Smooth muscle cell (in vitro differentiated cells): ENCODE measurements around the gene MICOS13. TPM values are rescaled to one million over a fixed set of nuclear protein-coding genes. Genes with fewer than 3 reads are reported as not detected.
"Not testable (repeated sequence)": the region's sequence is repeated elsewhere in the genome, so short reads cannot be mapped to it uniquely, and the experiment has no call there.

Source experiments
- DNase-seq: peaks from one replicate; lab custom pipeline; 2025; ENCODE audit not compliant: unreplicated experiment; lab: John Stamatoyannopoulos, UW
- H2AFZ ChIP-seq: fragments of 200-600 bp; sonication (generic); 2 replicates; pipeline ENCODE4 v1.6.0; 2016; ENCODE audit warnings: antibody characterized with exemption, low read depth, mild to moderate bottlenecking
- H3F3A ChIP-seq: fragments of 200-600 bp; sonication (generic); 2 replicates; pipeline ENCODE4 v1.6.0; 2017; ENCODE audit warnings: antibody characterized with exemption, low read depth
- H3K27ac ChIP-seq: fragments of 200-600 bp; sonication (generic); 2 replicates; pipeline ENCODE4 v1.5.1; 2016; ENCODE audit warnings: low read depth, mild to moderate bottlenecking
- H3K27me3 ChIP-seq: fragments of 200-600 bp; sonication (generic); 2 replicates; pipeline ENCODE4 v1.6.1; 2016; ENCODE audit warnings: low read depth, mild to moderate bottlenecking
- H3K36me3 ChIP-seq: fragments of 200-600 bp; sonication (generic); 2 replicates; pipeline ENCODE4 v1.5.1; 2016; ENCODE audit warnings: low read depth
- H3K4me1 ChIP-seq: fragments of 200-600 bp; sonication (generic); 2 replicates; pipeline ENCODE4 v1.5.1; 2016; ENCODE audit warnings: low read depth
- H3K4me2 ChIP-seq: fragments of 200-600 bp; sonication (generic); 2 replicates; pipeline ENCODE4 v1.6.0; 2016; ENCODE audit warnings: mild to moderate bottlenecking
- H3K4me3 ChIP-seq: fragments of 200-600 bp; sonication (generic); 2 replicates; pipeline ENCODE4 v1.5.1; 2016; ENCODE audit warnings: mild to moderate bottlenecking
- H3K79me2 ChIP-seq: fragments of 200-600 bp; sonication (generic); 2 replicates; pipeline ENCODE4 v1.6.0; 2016; ENCODE audit warnings: low read depth, mild to moderate bottlenecking
- H3K9ac ChIP-seq: fragments of 200-600 bp; sonication (generic); 2 replicates; pipeline ENCODE4 v1.6.0; 2016; ENCODE audit warnings: low read depth
- H3K9me3 ChIP-seq: fragments of 200-600 bp; sonication (generic); replicated peaks from 2 replicates; pipeline ENCODE4 v1.5.1; 2016; ENCODE audit warnings: low read depth
- H4K20me1 ChIP-seq: fragments of 200-600 bp; sonication (generic); 2 replicates; pipeline ENCODE4 v1.6.0; 2016; ENCODE audit warnings: low read depth
- WGBS: methylation state at CpG from one replicate; pipeline ENCODE4 v1.1.7; 2016; ENCODE audit warnings: low lambda C conversion rate; 5-methylcytosine and 5-hydroxymethylcytosine counted together
- polyA plus RNA-seq: library from polyadenylated mRNA; unstranded; fragments of >200 nt; fragmentation: Nextera tagmentation; extraction: Ambion mirVana; gene quantifications from 2 replicates; pipeline ENCODE4 v1.2.1, GENCODE V29; 2016
- total RNA-seq: library from RNA; depleted of rRNA; stranded (reverse); fragments of >200 nt; gene quantifications from 2 replicates; pipeline ENCODE4 v1.2.3, GENCODE V29; 2014
- TF ChIP-seq, protein P1 (sequence below): fragments of 200-600 bp; sonication (generic); IDR thresholded peaks from 2 replicates; pipeline ENCODE4 v1.5.1; 2017; ENCODE audit warnings: borderline replicate concordance, mild to moderate bottlenecking, antibody characterized with exemption; ENCODE audit not compliant: insufficient read depth, poor library complexity, severe bottlenecking

The MICOS13 gene
- total and polyA plus RNA-seq, 2 experiments from 2014 or later = 45.2 to 151 TPM

DNA sequence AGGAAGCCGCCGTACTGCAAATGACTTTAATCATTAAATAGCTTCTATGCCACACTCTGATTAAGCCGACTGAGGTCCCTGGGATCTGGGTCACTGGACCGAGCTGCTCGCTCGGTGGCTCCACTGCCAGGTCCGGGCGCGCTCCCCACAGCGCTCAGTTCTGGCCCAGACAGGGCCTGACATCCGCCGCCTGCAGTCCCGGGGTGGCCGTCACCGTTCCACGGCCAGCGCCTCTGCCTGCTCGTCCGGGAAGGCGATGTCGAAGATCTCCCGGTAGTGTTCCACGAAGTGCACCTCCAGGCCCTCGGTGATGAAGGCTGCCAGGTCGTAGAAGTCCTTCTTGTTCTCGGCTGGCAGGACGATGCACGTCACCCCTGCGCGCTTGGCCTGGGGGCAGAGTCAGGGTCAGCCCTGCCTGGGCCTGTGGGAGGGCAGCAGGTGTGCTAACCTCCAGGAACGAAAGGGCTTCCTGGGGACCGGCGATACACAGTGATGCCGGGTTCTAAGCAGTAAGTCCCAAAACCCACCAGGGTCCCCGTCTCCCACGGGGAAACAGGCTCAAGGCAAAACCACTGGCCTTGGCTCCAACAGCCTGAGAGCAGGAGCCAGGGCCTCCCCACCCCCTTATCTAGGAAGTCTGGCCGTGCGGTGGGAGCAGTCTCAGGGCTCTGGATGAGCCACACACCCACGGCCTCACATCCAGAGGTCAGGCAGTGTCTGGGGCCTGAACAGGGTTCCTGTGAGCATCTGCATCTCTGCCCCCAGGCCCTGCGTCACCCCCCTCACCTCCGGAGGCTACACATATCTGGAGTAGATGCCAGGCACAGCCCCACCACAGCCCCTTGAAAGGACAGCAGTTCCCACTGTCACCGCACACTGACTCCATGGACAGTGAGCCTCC is 11.8 kb upstream of the MICOS13 start:
- H3K4me1 ChIP-seq = peaks cover 10% of the 10 kb centered on the region
- peak overlapping the region; percentile 74 for H3K4me3 ChIP-seq
- H3K36me3 ChIP-seq = no peaks in the 10 kb centered on the region
- H3K4me2 ChIP-seq = peak overlapping the region; percentile 90
- no peak for DNase-seq
- TF ChIP-seq, protein P1, sequence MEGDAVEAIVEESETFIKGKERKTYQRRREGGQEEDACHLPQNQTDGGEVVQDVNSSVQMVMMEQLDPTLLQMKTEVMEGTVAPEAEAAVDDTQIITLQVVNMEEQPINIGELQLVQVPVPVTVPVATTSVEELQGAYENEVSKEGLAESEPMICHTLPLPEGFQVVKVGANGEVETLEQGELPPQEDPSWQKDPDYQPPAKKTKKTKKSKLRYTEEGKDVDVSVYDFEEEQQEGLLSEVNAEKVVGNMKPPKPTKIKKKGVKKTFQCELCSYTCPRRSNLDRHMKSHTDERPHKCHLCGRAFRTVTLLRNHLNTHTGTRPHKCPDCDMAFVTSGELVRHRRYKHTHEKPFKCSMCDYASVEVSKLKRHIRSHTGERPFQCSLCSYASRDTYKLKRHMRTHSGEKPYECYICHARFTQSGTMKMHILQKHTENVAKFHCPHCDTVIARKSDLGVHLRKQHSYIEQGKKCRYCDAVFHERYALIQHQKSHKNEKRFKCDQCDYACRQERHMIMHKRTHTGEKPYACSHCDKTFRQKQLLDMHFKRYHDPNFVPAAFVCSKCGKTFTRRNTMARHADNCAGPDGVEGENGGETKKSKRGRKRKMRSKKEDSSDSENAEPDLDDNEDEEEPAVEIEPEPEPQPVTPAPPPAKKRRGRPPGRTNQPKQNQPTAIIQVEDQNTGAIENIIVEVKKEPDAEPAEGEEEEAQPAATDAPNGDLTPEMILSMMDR = no peak
- H3F3A ChIP-seq = peaks cover 14% of the 10 kb centered on the region
- peak overlapping the region; percentile 88 for H3K9ac ChIP-seq
- H3K9me3 ChIP-seq = no peaks in the 10 kb centered on the region
- H4K20me1 ChIP-seq = peaks cover 69% of the 10 kb centered on the region
- no peak overlapping the region for H2AFZ ChIP-seq
- H3K27me3 ChIP-seq = no peaks in the 10 kb centered on the region
- 83% methylated on average over 42 of the region's 42 CpGs for WGBS
- peak overlapping the region; percentile 69 for H3K27ac ChIP-seq
- H3K79me2 ChIP-seq = peaks cover 58% of the 10 kb centered on the region

DNA sequence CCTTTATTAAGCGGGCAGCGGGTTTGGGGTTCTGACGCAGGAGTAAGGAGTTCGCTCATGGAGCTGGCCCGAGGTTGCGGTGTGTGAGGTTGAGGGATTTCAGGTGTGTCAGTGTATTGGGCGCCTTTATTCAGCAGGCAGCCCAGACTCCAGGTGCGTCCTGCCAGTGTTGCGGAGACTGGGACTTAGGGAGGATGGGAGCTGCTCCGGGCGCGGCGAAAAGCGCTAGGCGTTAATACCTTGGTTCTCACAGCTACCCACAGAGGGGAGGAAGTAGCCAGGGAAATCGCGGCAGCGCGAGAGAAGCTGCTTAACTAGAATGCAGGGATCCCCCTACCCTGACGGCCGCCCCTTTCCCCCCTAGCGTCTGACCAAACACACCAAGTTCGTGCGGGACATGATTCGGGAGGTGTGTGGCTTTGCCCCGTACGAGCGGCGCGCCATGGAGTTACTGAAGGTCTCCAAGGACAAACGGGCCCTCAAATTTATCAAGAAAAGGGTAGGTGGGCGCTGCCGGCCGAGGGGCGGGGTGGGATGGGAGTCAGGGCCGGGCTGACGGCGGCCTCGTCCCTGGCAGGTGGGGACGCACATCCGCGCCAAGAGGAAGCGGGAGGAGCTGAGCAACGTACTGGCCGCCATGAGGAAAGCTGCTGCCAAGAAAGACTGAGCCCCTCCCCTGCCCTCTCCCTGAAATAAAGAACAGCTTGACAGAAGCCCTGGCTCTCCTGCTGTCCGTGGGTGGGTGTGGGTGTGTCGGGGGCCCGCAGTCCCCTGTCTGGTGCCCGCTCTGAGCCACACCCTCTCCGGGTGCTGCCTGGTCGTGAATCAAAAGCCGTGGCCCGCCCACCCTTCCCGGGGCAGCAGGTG is 10.9 kb upstream of the MICOS13 start:
- Histone ChIP-seq H3K4me1 (peaks cover 10% of the 10 kb centered on the region), H3K79me2 (peaks cover 58% of the 10 kb centered on the region), H3F3A (peaks cover 14% of the 10 kb centered on the region), H3K4me2 (peak overlapping the region; percentile 90), H3K36me3 (no peaks in the 10 kb centered on the region), H3K9me3 (no peaks in the 10 kb centered on the region), H3K4me3 (peak overlapping the region; percentile 74), H2AFZ (no peak overlapping the region), H4K20me1 (peaks cover 63% of the 10 kb centered on the region), H3K27me3 (no peaks in the 10 kb centered on the region), H3K9ac (peak overlapping the region; percentile 88), H3K27ac (peak overlapping the region; percentile 69)
- WGBS = 8% methylated on average over 53 of the region's 54 CpGs
- DNase-seq = no peak
- TF ChIP-seq, protein P1 = no peak

DNA sequence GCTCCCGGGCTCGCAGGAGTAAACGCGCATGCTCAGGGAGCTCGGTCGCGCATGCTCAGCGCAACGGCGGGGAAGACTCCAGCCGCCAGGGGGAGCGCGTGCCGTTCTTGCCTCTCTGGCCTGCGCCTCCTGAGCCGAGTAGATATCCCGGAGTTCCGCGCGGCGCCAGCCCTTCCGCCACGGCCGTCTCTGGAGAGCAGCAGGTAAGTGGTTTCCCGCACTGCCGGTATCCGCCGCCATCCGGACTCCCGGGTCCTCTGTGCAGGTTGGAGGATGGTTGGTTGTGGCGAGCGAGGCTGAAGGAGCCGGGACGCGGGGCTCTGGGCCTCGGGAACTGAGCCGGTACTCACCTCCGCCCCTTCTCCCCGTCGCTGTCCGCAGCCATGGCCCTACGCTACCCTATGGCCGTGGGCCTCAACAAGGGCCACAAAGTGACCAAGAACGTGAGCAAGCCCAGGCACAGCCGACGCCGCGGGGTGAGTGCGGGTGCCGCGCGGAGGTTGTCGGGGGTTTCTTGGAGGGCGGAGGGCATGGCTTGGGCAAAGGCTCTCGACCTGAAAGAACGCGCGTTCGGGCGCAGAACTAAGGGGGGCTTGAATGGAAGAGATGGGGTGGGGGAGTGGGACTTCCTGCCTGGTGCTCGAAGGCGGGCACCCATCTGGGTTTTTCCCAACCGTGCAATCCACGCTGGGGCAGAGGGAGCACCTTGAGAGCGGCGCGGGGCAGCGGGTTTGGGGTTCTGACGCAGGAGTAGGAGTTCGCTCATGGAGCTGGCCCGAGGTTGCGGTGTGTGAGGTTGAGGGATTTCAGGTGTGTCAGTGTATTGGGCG is 10.0 kb upstream of the MICOS13 start, which contains the start of gene RPL36:
RPL36 (plus strand) TSS at position 171 of the 830 bp plus-strand sequence; CDS start at position 384, 213 bp downstream.
- DNase-seq = peak; percentile 94
- Histone ChIP-seq H2AFZ (no peak within 1 kb of the TSS), H3K9ac (peak within 1 kb of the TSS; percentile 88), H4K20me1 (peaks cover 56% of the 10 kb centered on the region), H3K27ac (peak within 1 kb of the TSS; percentile 69), H3K9me3 (no peaks in the 10 kb centered on the region), H3K4me3 (peak within 1 kb of the TSS; percentile 74), H3K27me3 (no peaks in the 10 kb centered on the region), H3K4me1 (peaks cover 10% of the 10 kb centered on the region), H3F3A (peaks cover 20% of the 10 kb centered on the region), H3K79me2 (peaks cover 52% of the 10 kb centered on the region), H3K36me3 (no peaks in the 10 kb centered on the region), H3K4me2 (peak within 1 kb of the TSS; percentile 90)
- WGBS = under 1% methylated on average over 73 of the region's 73 CpGs
- TF ChIP-seq, protein P1 = peak; percentile 84

DNA sequence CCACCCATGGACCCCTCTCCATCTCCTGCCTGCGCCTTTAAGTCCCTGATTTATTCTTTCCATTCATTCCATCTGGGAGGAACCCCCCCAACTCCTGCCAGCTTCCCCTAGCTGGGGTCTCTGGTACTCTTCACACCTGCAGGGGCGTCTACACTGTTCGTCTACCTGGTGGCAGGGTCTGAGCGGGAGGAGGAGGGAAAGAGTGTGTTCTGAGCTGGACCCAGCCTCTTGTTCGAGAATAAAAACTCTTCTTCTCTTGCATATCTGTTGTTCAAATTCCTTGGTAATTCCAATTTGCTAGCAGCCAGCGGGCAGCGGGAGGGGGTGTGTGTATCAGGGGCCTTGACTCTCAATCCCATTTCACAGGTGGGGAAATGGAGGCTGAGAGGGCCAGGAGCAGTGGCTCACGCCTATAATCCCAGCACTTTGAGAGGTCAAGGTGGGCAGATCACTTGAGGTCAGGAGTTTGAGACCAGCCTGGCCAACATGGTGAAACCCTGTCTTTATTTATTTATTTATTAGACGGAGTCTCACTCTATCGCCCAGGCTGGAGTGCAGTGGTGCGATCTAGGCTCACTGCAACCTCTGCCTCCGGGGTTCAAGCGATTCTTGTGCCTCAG is 8.1 kb upstream of the MICOS13 start:
- H2AFZ ChIP-seq, DNase-seq, H3K36me3 ChIP-seq, H3K4me2 ChIP-seq, H3K9ac ChIP-seq, H3K27ac ChIP-seq, H3K27me3 ChIP-seq, H3K9me3 ChIP-seq, H3K4me3 ChIP-seq: not testable (repeated sequence)
- Histone ChIP-seq H3K4me1 (peaks cover 10% of the 10 kb centered on the region), H4K20me1 (peaks cover 36% of the 10 kb centered on the region), H3F3A (peaks cover 20% of the 10 kb centered on the region), H3K79me2 (peaks cover 33% of the 10 kb centered on the region)
- WGBS = 95% methylated on average over 13 of the region's 13 CpGs
